ENCODE measurements around the gene NKX3-2.
A peak's percentile ranks its signal among the peaks of the same experiment; 100 is the strongest.

NKX3-2 gene

DNA sequence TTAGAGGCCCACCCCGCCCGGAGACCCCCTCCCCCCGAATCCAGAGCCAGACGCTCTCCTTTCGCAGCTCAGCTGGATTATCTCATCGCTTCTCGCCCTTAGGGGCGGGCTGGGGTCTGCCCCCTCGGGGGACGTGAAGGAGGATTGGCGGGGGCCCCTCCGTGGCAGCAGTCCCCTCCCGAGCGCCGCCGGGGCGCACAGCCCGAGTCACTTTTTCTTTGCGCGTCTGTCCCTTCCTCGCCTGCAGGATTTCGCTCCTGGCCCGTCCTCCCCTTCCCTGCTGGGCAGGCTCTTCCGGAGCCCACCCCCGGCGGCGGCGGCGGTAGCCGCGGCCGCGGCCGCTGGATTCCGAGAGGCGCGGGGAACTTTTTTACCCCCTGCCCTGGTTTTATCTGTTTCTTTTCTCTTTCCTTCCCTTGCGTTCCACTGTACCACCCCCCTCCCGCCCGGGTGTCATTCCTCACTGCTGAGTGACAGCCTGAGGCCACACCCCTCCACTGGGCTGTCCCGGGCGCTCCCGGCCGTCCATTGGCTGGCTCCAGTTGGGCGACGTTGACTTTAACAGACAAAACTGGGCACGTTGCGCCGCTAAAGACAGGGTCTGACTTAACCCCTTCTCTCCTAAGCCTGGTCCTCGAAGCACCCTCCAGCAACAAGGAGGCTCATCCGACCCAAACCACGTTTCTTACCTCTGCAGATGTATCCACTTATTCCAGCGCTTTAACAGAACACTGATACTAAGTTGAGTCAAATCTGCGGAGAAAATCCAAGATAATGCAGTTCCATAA, 492 bp upstream of the NKX3-2 start:
- peak; percentile 92 for DNase-seq

- DNase-seq, result peak; percentile 33
Observed at GRCh38 chr4:13543032-13543838, 1.1 kb downstream of the NKX3-2 start.

- peak; percentile 22 for DNase-seq
Observed at GRCh38 chr4:13542577-13543031, 1.7 kb downstream of the NKX3-2 start.

DNA sequence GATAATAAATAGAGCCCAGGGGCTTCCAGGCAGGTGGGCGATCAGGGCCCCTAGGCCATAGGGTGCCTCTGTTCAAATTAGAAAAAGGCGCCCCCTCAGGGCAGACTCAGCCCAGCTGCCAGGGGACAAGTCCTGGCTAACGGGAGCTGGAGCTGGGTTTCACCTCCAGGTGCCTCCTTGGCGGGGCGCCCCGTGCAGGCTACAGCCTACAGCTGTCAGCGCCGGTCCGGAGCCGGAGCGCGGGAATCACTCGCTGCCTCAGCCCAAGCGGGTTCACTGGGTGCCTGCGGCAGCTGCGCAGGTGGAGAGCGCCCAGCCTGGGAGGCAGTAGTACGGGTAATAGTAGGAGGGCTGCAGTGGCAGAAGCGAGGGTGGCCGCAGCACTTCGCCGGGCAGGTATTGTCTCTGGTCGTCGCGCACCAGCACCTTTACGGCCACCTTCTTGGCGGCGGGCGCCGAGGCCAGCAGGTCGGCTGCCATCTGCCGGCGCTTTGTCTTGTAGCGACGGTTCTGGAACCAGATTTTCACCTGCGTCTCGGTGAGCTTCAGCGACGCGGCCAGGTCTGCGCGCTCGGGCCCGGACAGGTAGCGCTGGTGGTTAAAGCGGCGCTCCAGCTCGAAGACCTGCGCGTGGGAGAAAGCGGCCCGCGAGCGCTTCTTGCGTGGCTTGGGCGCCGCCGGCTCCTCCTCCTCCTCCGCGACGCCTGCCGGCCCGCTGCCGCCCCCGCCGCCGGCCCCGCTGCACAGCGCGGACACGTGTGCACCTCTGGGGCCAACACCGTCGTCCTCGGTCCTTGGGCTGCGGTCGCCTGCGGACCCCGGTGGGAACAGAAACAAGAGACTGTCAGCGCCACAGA, 2.4 kb downstream of the NKX3-2 start:
- peak; percentile 40 for DNase-seq

- peak; percentile 24 for DNase-seq
Observed at GRCh38 chr4:13541176-13541604, 3.1 kb downstream of the NKX3-2 start.

DNA sequence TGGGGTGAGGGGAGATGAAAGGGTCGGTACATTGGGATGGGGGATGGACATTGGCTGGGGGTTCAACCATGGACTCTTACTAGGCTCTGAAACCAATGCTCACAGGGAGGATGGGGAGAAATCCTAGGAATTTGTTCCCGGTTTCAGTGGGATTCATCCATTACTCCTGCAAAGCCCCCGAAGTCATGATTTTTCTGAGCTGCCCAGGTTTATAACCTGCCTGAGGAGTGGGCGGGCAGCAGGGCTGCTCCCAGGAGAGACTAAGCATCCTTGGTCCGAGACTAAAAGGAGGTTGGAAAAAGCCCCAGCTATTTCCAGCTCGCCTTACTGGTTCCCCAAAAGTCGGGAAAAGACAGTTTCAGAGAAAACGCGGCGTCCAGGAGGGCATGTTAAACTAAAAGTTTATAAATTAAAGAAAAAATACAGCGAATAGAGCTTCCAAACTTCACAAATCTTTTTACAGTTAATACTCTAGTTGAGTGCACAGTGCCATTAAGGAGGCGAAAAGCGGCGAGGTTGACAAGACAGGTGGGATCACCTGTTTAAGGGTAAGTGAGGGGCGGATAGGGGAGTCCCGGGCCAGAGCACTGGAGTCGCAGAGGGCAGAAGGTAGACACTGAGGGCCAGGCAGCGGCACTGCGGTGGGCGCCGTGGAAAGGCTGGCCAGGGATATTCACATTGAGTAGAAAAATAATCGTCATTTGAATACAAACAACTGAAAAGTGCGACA, 3.7 kb downstream of the NKX3-2 start:
- peak; percentile 18 for DNase-seq

DNA sequence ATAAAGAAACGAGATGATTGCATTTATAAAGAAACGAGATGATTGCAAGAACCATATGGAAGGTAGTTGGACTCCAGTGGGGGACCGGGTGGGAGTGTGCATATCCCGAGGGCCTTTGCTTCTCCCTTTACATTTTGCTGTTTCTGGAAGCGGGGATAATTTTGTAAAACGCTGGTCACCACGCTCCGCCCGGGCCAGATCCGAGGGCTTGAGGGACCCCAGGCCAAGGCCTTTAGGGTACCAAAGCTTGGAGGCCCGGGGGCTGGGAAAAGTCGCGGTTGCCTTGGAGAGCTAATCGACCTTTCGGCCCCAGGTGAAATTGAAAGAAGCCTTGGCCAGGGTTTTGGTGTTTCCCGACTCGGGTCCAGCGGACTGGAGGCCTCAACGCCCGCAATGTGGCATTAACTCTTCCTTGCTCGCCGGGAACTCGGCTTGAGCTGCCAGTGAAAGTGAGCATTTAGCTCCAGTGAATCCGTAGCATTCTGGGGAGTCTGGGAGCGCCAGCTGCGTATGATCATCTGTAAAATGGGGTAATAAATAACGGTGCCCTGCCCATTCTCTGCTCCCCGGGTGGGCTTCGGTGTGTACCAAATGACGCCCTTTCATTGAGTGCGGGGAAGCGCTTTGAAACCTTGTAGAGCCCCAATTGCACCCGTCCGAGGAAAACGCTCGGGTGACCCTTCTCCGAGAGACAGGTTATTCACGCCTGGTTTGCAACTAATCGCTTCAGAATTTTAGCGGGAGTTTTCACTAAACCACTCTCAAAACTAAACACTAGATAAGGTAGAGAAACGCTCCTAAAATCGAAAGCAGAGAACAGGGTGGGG, 4.5 kb downstream of the NKX3-2 start:
- peak; percentile 17 for DNase-seq

DNA sequence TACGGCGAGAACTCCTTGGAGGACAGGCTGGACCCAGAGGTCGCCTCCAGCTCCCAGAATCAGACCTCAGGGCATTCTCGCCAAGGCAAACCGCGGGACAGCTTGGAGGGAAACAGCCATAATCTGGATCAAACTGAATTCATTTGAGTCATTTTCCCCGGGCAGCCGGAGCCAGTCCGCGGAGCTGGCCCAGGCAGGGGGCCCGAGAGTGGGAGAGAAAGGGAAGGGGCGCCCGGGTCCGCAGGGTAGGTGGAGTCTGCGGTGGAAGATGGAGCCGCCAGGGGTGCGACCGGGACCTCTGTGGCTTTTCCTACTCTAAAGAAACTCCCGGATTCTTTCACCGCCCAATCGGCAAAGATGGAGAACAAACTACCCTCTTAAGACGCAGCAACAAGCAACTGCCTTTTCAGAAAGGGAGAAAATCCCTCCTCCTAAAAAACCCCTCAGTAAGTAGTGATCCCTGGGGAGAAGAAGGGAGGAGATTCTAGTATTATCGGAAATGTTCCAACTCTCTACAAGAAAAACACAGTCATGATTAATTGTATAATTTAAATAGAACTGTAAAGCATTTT, 5.2 kb downstream of the NKX3-2 start:
- DNase-seq, result peak; percentile 10

DNA sequence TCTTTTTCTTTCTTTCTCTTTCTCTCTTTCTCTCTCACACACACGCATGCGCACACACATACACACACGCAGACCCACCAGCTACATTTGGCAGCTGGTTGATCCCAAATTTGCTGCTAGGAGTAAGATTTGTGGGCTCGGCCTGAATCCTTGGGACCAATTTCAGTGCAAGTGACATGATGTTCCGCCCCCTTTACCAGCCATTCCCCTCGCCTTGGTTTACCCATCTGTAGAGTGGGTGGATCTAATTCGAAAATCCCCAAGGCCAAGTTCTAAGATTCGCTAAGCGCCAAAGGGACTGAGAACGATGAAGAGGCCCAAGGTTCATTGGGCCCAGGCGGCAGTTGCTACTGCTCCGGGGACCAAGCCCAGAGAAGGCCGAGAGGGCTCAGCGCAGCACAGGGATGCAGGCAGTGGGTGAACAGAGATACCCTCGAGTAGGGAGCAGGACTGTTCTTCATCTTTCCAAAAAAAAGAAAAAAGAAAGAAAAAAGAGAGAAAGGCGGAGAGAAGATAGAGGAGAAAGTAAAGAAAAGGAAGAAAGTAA, 5.8 kb downstream of the NKX3-2 start:
- DNase-seq, result peak; percentile 7

DNA sequence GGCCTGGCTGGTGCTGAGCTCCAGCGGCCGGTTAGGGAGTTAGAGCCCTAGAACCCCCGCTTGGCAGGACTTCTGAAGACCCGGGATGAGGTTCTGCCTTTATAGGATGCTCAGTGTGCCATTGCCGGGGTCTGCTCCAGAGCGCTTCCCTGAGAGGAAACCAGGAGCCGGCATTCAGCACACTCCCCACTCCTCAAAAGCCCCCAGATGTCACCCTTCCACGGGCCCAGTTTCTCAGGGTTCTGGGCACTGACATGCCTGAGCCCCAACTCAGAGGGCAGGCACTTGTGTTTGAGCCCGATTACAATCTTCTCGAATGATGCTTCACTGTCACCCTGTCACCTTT, 6.5 kb downstream of the NKX3-2 start:
- peak; percentile 14 for DNase-seq

DNA sequence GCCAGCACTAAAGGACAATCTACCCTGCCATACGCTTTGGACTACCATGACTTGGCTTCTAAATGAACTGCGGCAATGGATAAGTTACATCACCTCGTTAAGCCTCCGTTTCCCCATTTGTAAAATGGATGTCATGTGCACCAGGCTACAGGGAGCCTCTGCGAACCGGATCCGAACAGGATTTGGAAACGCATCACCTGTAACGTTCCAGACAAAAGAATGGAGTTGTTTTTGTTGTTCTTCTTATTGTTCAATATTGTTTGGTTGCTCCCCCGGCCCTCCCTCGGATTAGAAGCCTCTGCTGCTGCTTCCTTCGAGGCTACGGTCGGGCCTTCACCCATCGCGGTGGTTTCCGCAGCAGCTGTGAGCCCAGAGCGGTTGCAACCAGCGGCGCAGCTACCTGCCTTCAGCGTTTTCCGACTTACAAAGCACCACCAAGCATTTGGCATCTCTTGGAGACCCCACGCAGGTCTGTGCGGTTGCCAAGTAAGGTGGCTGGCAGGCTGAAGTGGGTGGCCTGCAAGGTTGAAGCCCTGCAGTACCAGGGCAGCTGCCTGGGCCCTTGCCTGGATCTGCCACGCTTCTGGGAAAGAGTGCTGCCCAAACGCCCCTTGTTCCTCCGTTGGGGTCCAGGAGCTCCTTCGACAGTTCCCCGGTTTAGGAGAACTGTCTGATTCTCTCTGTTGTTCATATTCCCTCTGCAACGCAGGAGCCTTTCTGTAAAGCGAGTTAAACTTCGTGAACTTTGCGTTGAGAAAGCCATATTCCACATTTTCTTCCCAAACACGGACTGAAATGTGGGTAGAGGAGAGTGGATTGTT, 7.1 kb downstream of the NKX3-2 start:
- DNase-seq, result peak; percentile 5

- DNase-seq, result no peak
Observed at GRCh38 chr4:13536607-13537006, 7.7 kb downstream of the NKX3-2 start.

DNA sequence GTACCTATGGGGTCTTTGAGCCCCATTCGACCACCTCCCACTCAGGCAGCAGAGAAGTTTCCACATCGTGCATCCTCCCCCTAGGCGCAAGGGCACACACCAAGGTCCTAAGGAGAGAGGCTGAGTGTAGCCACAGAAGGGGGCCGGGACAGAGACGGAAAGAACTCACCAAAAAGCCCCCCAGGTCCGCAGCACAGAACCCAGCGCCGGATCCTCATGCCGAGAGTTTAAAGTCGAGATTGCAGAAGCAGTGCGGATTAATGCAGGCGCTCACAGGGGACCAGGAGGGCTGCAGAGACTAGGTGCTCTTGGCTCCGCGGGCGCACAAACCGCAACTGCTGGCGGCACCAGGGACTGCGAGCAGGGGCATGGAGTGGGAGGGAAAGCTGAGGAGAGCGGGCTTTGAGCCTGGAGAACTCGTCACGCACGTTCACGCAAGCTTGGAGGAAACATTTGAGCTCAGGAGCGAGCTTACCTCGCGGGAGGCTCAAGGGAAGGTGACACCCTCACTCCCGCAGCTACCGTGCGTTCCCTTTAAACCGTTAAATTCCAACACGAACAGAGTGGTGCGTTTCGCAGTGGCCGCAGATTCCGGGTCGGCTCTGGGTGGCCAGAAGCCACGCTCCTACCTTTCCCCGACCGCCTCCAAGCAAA, 8.5 kb downstream of the NKX3-2 start:
- DNase-seq, result peak; percentile 25

GRCh38 chr4:13535118-13535517, 9.2 kb downstream of the NKX3-2 start:
- peak; percentile 7 for DNase-seq

DNA sequence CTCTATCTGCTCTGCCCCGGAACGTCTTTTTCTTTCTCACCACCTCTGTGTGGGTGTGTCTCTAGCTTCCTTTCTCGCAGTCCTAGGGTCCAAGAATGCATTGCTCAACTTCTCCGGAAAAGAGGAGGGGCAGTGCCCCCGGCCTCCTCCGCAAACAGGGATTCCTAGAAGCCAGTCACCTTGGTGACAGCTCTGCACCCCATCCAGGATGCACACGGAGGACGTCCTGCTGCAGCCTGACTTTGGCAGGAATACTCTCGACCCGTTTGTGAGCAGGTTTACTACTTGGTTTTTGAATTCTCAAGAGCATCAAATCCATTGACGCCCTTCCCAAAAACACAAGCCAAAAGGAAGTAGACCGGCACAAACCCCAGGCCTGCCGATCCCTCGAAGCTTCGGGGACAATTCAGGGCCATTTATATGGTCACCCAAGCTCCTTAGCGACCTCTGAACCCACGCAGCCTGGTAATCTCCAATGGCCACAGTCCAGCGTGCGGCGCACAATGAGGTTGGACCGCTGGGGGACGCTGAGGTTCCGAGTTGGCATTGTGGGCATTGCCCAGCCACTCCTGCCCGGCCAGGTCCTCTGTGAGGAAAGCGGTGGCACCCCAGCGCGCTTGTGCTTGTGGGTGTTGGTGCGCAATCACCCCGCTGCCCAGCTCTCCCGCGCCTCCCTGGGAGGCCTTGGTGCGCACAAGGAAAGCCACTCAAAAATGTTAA, 9.8 kb downstream of the NKX3-2 start:
- DNase-seq, result peak; percentile 6

- DNase-seq, result peak; percentile 7
Observed at GRCh38 chr4:13533670-13534343, 10.5 kb downstream of the NKX3-2 start.

GRCh38 chr4:13531625-13531998, 12.7 kb downstream of the NKX3-2 start:
- DNase-seq, result no peak
